ENCODE measurements around the gene HHIPL1. TPM values are rescaled to one million over a fixed set of nuclear protein-coding genes. Genes with fewer than 3 reads are reported as not detected.

HHIPL1 gene
- total RNA-seq, 4 donors from 2014 or later: 2.6 to 3.9 (median 3.1) TPM

- H3K27me3 ChIP-seq: peaks cover 0 to 16% of the 10 kb centered on the region in 2 donors
- 45 to 52% methylated on average over 5 to 8 of the region's 8 CpGs for WGBS, 2 donors
- TF ChIP-seq EP300 (IDR thresholded peaks at IDR 0.05): no peak
- no peak for TF ChIP-seq POLR2A (IDR thresholded peaks at IDR 0.05)
- no peak for TF ChIP-seq CTCF (IDR thresholded peaks at IDR 0.05)
- H3K27ac ChIP-seq: no peak overlapping the region
- H3K36me3 ChIP-seq: peaks cover 0 to 24% (median 0%) of the 10 kb centered on the region in 3 donors
- no peak for DNase-seq (ENCODE audit: low spot score in 2 of 2)
- peaks cover 0 to 11% (median 0%) of the 10 kb centered on the region in 4 donors for H3K4me1 ChIP-seq
- no peak overlapping the region for H3K4me3 ChIP-seq
- no peaks in the 10 kb centered on the region for H3K9me3 ChIP-seq
These were observed 19.4 kb downstream of the HHIPL1 start for GRCh38 chr14:99664058-99664936.

GRCh38 chr14:99664937-99665273, 20.0 kb downstream of the HHIPL1 start:
- Histone ChIP-seq H3K9me3 (no peaks in the 10 kb centered on the region), H3K27ac (no peak overlapping the region), H3K4me1 (peaks cover 0 to 5% (median 0%) of the 10 kb centered on the region in 4 donors), H3K27me3 (peaks cover 0 to 10% of the 10 kb centered on the region in 2 donors), H3K36me3 (peaks cover 0 to 24% (median 0%) of the 10 kb centered on the region in 3 donors), H3K4me3 (no peak overlapping the region)
- DNase-seq (ENCODE audit: low spot score in 2 of 2): no peak
- 80 to 82% methylated on average over 12 of the region's 12 CpGs for WGBS, 2 donors
- TF ChIP-seq CTCF (IDR thresholded peaks at IDR 0.05) (no peak), EP300 (IDR thresholded peaks at IDR 0.05) (no peak)

- Histone ChIP-seq H3K36me3 (peaks cover 0 to 23% (median 0%) of the 10 kb centered on the region in 3 donors), H3K27me3 (no peaks in the 10 kb centered on the region), H3K9me3 (no peaks in the 10 kb centered on the region), H3K4me3 (no peak overlapping the region), H3K4me1 (peaks cover 0 to 14% (median 4%) of the 10 kb centered on the region in 4 donors), H3K27ac (no peak overlapping the region)
- TF ChIP-seq CTCF (IDR thresholded peaks at IDR 0.05) (no peak), POLR2A (IDR thresholded peaks at IDR 0.05) (no peak), EP300 (IDR thresholded peaks at IDR 0.05) (no peak)
- no peak for DNase-seq (ENCODE audit: low spot score in 2 of 2)
- 58 to 71% methylated on average over 4 to 6 of the region's 6 CpGs for WGBS, 2 donors
These were observed 21.6 kb downstream of the HHIPL1 start for GRCh38 chr14:99666533-99666932.

GRCh38 chr14:99667045-99667444, 22.1 kb downstream of the HHIPL1 start:
- TF ChIP-seq CTCF (IDR thresholded peaks at IDR 0.05) (no peak), POLR2A (IDR thresholded peaks at IDR 0.05) (no peak), EP300 (IDR thresholded peaks at IDR 0.05) (no peak)
- Histone ChIP-seq H3K27me3 (no peaks in the 10 kb centered on the region), H3K27ac (no peak overlapping the region), H3K36me3 (peaks cover 0 to 20% (median 0%) of the 10 kb centered on the region in 3 donors), H3K4me3 (no peak overlapping the region), H3K9me3 (no peaks in the 10 kb centered on the region), H3K4me1 (peaks cover 0 to 19% (median 7%) of the 10 kb centered on the region in 4 donors)
- no peak for DNase-seq (ENCODE audit: low spot score in 2 of 2)
- WGBS, 2 donors: 56 to 62% methylated on average over 2 of the region's 2 CpGs

- no peak for DNase-seq (ENCODE audit: low spot score in 2 of 2)
- Histone ChIP-seq H3K4me3 (no peak overlapping the region), H3K27me3 (no peaks in the 10 kb centered on the region), H3K27ac (no peak overlapping the region), H3K9me3 (no peaks in the 10 kb centered on the region), H3K4me1 (peaks cover 0 to 27% (median 11%) of the 10 kb centered on the region in 4 donors), H3K36me3 (peaks cover 0 to 17% (median 0%) of the 10 kb centered on the region in 3 donors)
- 89 to 94% methylated on average over 9 of the region's 9 CpGs for WGBS, 2 donors
- TF ChIP-seq EP300 (IDR thresholded peaks at IDR 0.05) (no peak), CTCF (IDR thresholded peaks at IDR 0.05) (no peak), POLR2A (IDR thresholded peaks at IDR 0.05) (no peak)
These were observed 22.9 kb downstream of the HHIPL1 start for GRCh38 chr14:99667821-99668220.

All from tibial nerve (tissue), 4 donors.